ENCODE measurements around the gene CD28.
"Not testable (repeated sequence)": the region's sequence is repeated elsewhere in the genome, so short reads cannot be mapped to it uniquely, and the experiment has no call there.

CD28 gene

DNA sequence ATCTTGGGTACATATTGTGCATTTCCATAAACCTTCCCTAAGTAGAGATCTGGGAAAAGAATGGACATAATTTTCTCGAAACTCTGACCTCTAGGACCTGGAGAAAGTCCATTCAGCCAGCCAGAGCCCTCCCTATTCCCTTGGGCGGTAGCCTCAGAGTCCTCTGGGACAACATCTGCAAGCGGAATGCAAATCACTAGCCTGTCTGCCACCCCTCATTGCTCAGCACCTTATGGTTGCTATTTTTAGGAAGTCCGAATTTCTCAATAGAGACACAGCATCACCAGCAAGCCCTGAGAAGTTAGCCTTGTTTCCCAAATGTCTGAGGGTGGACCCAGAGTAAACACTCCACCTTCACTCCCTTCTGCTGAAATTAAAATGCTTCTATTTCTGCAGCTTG is 17.6 kb upstream of the CD28 start:
- DNase-seq: no peak

DNA sequence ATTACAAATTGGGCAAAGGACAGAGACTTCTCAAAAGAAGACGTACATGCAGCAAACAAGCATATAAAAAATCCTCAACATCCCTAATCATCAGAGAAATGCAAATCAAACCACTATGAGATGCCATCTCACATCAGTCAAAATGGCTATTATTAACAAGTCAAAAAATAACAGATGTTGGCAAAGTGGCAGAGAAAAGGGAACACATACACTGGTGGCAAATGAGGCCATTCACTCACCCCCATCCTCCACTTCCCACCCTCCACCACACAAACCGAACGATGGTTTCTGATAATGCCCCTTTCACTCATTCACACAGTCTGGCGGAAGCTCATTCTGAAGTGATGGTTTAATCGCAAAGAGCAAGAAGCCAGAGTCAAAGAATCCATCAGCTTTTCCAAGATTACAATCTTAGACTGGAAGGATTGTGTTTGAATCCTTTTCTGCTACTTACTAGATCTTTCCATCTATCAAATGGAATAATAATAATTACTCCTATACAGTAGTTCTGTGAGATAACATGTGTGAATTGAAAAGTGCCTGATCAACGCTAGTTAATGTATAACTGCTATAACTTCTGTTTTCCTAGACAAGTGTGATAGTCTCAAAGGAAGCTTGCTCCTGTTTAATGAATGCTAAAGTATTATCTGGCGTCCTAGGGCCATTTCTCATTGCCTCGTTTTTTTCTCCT is 16.9 kb upstream of the CD28 start:
- no peak for DNase-seq

DNA sequence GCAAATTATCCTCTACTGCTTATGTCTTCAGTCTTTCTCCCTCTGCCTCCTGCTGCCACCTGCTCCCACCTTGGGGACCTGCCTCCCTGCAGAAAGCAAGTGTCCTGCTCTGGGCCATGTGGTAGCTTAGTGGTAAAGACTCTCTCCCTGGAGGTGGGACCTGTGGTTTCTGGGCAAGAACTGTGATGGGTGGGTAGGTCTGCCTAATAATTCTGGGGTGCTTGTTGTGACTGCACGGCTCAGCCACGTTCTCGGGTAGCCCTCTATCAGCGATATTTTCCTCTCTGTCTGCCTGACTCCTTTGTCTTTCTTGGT is 16.4 kb upstream of the CD28 start:
- DNase-seq: no peak

DNA sequence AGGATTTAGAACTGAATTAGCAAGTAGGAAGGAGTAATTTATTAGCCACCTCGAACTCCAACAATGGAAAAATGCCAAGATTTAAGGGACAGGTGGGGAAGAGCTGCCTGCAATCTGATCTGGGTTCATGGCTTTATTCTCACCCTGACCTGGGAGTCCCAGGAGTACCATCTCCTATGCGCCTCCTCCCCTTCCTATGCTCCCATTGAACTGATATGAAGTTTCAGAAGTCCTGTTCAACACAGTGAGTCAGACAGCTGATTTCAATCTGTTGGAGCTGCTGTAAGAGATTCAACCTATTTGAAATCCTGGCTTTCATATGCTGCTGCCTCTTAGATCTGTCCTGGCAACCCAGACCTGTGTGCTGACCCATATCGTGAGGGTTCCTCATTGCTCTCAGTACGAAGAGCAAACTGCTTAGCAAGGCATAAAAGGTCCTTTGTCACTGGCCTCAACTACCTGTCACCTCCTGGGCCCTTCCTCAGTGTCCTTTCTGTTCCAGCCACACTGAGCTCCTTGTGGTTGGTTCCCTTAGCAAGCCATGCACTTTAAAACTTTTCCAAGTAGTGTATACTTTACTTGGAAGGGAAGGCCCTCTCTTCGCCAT is 15.9 kb upstream of the CD28 start:
- no peak for DNase-seq

DNA sequence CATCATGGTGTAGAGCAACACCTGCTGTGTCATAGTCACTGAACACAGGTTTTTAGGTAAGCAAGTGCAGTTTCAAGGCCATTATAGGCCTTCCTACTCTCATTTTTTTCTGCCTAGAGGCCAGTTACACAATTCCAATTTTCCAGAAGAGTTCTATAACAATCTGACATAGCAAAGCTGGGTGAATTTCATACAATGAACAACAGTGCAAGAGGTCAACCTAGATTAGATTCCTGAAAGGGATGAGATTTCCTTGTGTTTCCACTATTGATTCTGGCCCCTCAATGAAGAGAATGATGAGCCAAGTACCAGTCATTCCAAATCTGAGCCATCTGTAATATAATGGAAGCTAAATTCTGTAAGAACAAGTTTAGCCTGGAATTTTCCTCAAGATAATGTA is 15.3 kb upstream of the CD28 start:
- no peak for DNase-seq

DNA sequence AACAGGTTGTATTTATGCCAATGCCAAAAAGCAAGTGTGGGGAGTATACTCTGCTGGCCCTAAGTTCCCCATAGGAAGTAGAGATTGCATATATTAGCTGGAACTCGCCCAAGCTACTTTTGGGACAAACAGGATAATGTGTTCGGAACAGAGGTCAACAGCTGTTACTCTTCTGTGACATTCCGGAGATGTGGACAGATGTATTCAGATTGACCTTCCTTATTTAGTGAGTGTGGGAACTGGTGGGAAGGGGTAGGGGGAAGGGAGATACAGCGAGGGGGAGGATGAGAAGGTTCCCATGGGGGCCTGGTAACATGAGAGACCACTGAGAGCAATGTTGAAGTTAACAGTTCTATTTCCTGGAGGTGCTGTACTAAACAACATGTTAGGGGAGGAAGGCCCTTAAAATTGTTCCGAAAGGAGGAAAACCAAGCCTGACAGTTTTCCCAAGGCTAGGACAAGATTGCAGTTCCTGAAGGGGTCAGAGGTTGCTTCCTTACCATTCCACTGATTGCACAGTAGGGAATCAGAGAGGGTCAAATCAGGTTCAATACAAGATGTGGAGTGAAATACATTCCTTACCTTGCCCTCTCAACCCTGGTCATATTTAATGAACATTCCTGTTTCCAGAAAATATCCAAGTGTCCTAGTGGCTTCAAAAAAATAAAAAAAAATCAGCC is 14.3 kb upstream of the CD28 start:
- no peak for DNase-seq

DNA sequence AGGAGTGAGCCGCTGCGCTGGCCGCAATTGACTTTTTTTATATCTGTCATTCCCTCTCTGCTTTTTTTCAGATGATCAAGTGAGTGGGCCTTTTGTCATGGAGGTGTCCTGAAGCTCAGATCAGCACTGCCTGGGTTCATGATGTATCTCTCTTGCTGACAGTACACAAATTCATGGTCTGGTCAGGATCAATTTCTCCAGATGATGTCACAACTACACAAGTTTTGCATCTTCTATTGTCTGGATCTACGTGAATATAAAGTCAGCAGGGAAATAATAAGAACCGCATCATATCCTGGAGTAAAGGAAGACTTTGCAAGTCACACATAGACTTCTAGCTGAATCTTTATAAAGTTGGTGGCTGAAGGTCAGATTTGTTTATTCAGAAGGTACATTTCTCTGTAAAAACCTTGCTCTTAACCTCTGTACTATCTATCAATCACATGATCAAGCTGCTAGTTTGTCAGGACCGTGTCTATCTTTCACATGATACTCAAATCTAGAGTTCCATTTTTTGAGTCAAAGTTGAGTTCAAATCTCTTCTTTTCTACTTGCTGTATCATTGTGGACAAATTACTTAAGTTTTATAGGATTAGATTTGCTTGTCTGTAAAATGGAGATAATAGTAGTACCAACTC is 13.1 kb upstream of the CD28 start:
- no peak for DNase-seq

DNA sequence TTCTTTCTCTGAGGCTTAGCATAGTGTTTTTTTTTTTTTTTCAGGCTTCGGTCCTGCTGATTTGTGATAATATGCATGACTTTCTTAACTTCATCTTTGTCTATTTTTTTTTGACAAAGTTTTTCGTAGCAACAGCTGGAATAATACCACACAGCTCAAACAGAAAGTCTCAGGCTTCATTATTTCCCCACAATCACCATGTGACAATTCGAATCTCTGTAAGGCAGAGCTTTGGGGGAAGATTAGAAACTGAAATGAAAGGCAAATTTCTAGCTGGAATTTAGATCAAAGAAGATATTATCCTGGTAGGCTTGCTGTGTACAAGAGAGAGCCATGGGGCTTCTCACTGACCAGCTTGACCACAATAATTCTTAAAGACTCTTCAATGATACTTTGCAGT is 12.2 kb upstream of the CD28 start:
- DNase-seq: no peak

DNA sequence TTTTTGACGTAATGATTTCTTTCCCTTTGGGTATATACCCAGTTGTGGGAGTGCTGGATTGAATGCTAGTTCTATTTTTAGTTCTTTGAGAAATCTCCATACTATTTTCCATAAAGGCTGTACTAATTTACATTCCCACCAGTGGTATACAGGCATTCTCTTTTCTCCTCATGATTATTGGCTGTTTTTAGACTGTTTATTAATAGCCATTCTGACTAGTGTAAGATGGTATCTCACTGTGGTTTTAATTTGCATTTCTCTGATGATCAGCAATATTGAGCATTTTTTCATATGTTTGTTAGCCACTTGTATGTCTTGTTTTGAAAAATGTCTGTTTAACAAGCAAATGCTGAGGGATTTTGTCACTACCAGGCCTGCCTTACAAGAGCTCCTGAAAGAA is 9.2 kb upstream of the CD28 start:
- DNase-seq: no peak

DNA sequence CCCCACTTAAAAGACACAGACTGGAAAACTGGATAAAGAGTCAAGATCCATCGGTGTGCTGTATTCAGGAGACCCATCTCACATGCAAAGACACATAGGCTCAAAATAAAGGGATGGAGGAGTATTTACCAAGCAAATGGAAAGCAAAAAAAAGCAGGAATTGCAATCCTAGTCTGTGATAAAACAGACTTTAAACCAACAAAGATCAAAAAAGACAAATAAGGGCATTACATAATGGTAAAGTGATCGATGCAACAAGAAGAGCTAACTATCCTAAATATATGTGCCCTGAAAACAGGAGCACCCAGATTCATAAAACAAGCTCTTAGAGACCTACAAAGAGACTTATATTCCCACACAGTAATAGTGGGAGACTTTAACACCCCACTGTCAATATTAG is 8.7 kb upstream of the CD28 start:
- DNase-seq: not testable (repeated sequence)

DNA sequence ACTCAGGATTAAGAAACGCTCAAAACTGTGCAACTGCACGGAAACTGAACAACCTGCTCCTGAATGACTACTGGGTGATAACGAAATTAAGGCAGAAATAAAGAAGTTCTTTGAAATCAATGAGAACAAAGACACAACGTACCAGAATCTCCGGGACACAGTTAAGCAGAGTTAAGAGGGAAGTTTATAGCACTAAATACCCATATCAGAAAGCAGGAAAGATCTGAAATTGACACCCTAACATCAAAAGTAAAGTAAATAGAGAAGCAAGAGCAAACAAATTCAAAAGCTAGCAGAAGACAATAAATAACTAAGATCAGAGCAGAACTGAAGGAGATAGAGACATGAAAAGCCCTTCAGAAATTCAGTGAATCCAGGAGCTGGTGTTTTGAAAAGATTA is 8.0 kb upstream of the CD28 start:
- not testable (repeated sequence) for DNase-seq

DNA sequence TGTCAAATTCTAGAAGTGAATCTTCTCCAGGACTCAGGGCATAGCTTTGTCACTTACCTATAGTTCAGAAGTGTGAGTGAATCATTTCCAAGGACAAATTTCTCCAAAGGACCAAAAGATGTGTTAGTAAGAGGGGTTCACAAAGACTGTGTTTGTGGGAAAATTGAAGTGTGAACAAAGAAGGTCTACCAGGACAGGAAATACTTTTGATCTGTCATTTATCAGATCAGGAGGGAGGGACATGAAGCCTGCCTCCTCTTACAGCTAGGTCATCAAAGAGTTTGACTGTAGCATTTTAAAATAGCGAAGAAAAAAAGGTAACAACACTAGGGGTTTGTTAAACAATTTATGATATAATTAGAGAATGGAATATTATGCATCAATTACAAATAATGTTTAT is 2.0 kb upstream of the CD28 start:
- no peak for DNase-seq

DNA sequence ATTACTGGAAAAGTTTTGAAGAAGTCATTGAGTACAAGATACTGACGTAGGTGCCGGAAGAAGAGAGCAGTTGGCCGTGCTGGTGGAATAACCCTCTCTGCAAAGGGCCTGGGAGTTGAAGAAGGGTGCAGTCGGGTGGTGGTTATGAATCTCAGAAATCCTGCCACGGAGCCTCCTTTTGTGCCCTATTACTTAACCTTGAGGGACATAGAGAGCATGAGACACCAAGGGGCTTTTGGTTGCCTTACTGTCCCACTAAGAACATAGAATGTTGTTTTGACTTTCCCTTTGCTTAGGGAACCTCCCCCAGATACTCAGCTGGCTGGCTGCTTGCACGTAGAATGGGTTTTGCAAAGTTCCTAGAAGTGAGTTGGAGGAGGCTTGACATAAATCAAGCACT is 1.3 kb upstream of the CD28 start:
- DNase-seq: no peak

DNA sequence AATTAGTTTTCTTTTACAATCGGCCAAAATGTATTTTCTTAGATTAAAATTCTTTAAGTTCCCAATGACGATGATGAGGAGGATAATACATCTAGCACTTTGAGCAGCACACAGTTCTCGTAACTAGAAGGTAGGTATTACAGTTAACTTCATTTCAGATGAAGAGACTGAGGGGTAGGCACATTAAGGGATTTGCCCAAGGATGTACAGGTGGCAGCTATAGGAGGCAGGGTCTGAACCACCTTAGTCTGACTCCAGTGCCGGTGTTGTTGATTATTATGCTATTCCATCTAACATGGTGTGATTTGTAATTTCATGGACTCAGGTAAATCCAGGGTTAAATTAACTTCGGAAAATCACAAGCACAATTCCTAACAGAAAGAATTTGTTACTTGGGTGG is 1.1 kb downstream of the CD28 start:
- DNase-seq: no peak

DNA sequence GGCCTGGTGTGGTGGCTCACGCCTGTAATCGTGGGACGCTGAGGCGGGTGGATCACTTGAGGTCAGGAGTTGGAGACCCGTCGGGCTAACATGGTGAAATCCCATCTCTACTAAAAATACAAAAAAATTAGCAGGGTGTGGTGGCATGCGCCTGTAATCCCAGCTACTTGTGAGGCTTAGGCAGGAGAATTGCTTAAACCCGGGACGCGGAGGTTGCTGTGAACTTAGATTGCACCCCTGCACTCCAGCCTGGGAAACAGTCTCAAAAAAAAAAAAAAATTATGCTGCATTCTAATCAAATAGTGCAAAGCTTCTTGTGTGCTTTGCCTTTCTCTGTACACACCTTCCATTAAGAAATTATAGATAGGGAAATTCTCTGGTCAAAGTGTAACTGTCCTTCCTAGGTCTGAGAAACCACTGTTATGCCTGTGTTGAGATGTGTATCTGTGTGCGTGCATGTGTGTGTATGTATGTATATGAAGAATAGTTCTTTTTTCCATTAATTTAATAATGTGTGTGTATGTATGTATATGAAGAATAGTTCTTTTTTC is 2.5 kb downstream of the CD28 start:
- DNase-seq: no peak

DNA sequence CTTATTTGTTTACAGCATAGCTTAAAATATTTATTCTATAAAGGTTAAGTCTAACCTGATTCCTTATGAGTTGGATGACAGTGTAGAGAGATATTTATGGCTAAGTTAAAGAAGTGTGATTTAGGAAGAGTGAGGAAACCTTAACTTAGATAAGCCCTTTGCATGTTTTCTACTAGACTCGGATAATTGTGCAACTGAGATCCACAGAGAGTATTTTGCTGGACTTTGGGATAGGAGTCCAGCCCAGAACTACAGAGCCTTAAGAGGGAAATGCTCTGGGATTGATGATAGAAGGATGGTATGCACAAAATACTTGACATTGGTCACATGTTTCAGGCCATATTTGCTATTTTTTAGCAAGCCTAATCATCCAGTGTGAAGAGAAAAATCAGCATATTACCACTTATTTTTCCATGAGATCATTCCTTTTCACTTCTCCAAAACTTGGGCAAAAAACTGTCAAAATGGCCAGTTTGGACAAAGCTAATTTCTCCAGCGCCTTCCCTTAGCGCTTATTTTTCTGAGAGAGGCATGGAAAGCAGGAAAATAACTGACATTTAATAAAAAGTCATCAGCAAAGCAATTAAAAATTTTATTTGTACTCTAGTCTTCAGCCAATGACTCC is 3.1 kb downstream of the CD28 start:
- no peak for DNase-seq

DNA sequence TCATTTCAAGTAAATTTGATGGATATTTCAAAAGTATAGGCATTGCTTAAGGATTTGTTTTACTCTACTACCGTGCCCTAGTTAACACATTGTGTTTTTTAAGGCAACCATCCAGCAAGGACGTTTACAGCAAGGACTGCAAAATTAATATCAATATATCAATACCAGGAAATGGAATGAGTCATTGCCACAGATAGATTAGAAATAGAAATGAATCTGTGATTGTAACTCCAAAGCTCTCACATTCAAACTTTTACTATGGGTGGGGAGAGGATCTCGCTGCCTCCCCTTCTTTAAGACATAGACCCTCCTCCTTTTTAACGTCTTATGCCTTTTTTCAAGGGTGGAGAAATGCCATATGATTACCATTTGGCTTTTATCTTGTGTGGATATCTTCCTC is 3.8 kb downstream of the CD28 start:
- DNase-seq: no peak

DNA sequence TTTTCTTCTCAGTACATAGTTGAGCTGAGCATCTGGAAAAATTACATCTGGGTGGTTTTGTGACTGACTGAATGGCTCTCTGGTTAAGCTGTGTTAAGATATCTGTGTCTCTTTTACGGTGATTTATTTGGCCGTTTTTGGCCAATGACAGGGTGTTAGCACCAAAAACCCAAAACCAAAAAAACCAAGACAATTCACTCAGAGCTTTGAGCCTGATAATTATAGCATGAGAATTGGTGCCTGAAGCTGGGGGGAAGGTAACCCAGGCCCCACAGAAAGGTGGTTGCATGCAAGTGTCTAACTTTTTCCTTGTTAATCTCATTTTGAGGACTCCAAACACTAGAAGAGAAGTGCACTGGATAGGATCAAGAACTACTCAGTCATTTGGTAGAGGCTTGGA is 4.5 kb downstream of the CD28 start:
- no peak for DNase-seq

DNA sequence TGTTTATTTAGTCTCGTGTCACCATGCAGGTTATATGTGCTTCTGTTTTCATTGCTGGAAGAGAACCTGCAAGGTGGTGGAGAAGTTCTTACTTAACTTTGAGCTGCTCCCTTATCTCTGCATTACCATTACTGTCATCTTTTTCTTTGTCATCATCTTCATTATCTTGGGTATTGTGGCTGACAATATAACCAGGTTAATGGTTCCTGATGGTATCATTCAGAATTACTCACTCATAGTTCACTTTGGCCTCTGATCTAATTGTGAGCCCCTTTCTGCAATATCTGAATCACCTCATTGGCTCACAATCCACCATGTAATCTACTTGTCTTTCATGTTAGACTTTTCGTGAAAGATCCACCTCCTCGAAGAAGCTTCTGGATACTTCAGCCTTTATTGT is 5.0 kb downstream of the CD28 start:
- DNase-seq: no peak

DNA sequence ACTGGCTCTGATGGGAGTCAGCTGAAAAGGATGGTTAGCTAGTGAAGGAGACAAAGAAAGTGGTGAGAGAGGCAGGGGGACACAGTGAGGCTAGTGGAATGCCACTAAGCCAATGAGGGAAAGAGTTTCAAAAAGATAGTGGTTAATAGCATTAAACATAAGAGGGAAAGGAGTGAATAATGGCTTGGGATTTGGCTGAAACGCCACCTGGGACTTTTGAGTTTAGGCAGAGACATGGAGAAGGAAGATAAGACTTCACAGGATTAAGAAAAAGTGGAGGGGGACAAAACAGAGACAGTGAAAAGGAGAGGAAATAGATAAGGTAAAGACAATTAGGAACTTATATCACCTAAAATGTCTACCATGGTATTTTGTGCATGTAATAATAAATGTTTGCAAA is 6.9 kb downstream of the CD28 start:
- no peak for DNase-seq

DNA sequence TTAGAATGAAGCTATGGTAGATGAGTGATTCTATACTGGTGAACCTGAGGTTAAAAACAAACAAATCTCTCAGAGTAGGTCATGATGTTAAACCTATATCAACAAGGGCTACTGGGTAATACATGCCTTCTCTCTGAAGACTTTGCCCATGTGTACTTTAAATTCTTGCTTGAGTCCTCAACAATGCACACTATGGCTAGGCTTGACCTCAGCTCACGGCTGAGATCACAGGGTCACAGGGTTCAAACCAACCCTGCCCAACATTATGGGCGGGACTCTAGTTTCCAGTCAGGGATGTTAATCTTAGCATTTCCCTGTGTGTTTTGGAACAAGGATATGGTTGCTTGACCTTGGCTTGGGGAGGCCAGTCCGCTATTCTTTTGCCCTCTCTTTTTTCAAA is 7.7 kb downstream of the CD28 start:
- no peak for DNase-seq

DNA sequence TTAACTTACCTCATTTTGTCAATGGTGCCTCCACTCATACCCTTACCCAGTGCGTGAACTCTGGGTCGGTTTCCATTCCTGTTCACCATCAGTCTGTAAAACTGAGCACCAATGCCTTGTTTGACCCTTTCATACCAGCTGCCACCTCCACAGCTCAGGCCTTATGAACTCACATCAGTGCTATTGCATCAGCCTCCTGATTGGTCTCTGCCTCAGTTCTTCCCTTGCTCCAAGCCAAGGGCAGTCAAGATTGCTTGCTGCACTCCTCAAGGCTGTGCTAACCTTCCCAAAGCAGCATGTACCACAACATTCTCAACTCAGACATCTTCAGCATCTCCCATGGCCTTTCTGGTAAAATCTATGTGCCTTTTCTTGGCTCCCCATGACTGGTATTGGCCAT is 9.3 kb downstream of the CD28 start:
- no peak for DNase-seq

DNA sequence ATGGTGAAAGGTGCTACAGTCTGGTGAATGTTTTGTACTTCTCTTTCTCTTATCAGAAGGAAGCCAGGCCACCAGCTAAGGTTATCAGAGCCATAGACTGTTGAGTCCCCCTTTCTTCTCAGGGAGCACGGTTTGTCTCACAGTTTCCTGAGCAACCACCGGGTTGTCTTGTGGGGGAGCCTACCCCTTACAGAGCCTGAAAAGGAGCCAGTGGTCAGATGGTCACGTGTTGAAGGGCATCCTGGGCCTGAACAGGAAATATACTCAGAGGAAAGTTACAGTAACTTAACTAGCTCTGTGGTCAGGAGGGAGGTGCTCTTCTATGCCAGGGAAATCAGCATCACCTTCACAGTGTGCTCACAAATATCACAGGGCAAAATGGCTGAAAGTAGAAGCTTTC is 11.6 kb downstream of the CD28 start:
- DNase-seq: no peak

Measured in NCI-H446 treated with DMSO at 0.1 percent for 48 hours (cell line).